MCF 10A (cell line): ENCODE data around the gene GARIN6. TPM values are rescaled to one million over a fixed set of nuclear protein-coding genes. Genes with fewer than 3 reads are reported as not detected.

Source experiments
- Bru-seq: library from RNA; stranded (reverse); fragments of 400-500 nt; gene quantifications from one replicate; lab custom pipeline; 2021; lab: Mats Ljungman, UMichigan
- BruChase-seq, 2 experiments: library from RNA; stranded (reverse); fragments of 400-500 nt; gene quantifications; one replicate each; lab custom pipeline; 2021; lab: Mats Ljungman, UMichigan
- BruUV-seq: library from RNA; stranded (reverse); fragments of 400-500 nt; replicated peaks from 2 replicates; lab custom pipeline; 2021; lab: Mats Ljungman, UMichigan
- CTCF ChIA-PET: fragments of 300-600 bp; sonication (Branson Sonifier 250); formaldehyde crosslinking; extraction: SDS; loops from one replicate; lab custom pipeline; 2021; ENCODE audit warnings: antibody characterized with exemption, inconsistent platforms; lab: Yijun Ruan, JAX
- POLR2A ChIA-PET: fragments of 300-600, 350-650 bp; sonication (Branson Sonifier 250); formaldehyde crosslinking; extraction: SDS; loops from one replicate; lab custom pipeline; 2020; ENCODE audit warnings: antibody characterized with exemption, inconsistent platforms; lab: Yijun Ruan, JAX
- DNase-seq: peaks from one replicate; pipeline ENCODE4 v3.0.0-alpha.2; 2018; ENCODE audit not compliant: unreplicated experiment
- H3K27ac Mint-ChIP-seq: one replicate; pipeline ENCODE4 v1.8.0; 2022; ENCODE audit warnings: mild to moderate bottlenecking, low read depth, mixed read lengths; ENCODE audit not compliant: unreplicated experiment
- H3K27me3 Mint-ChIP-seq: one replicate; pipeline ENCODE4 v1.8.0; 2022; ENCODE audit warnings: mixed read lengths; ENCODE audit not compliant: insufficient read depth, unreplicated experiment
- H3K36me3 Mint-ChIP-seq: one replicate; pipeline ENCODE4 v1.8.0; 2022; ENCODE audit warnings: mild to moderate bottlenecking, moderate library complexity, mixed read lengths; ENCODE audit not compliant: insufficient read depth, unreplicated experiment
- H3K4me1 Mint-ChIP-seq: one replicate; pipeline ENCODE4 v1.8.0; 2022; ENCODE audit warnings: mixed read lengths; ENCODE audit not compliant: insufficient read depth, unreplicated experiment
- H3K4me3 Mint-ChIP-seq: one replicate; pipeline ENCODE4 v1.8.0; 2022; ENCODE audit warnings: mild to moderate bottlenecking, moderate library complexity, mixed read lengths; ENCODE audit not compliant: unreplicated experiment
- H3K9me3 Mint-ChIP-seq: one replicate; pipeline ENCODE4 v1.8.0; 2022; ENCODE audit warnings: mixed read lengths; ENCODE audit not compliant: unreplicated experiment
- CTCF ChIP-seq: fragments of 200-600 bp; IDR thresholded peaks from one replicate; pipeline ENCODE4 v1.8.0; 2022; ENCODE audit warnings: antibody characterized with exemption, mild to moderate bottlenecking; ENCODE audit not compliant: unreplicated experiment
- intact Hi-C: fragments of 100-400 bp; cut with micrococcal nuclease; formaldehyde crosslinking; loops from 2 replicates; pipeline ENCODE4 v1.14.1; 2022
- long read RNA-seq: library from polyadenylated mRNA; stranded (forward); transcript quantifications from one replicate; pipeline ENCODE4 v2.0.0, GENCODE V29; 2022
- total RNA-seq: library from RNA; stranded (reverse); gene quantifications from 2 replicates; pipeline ENCODE4 v1.2.3, GENCODE V29; 2022

GARIN6 gene
- total RNA-seq, result not detected in 2 replicates
- not detected for Bru-seq, nascent RNA
- not detected for BruChase-seq, experiment 1, labeled RNA remaining after a 6-hour chase
- BruChase-seq, experiment 2, labeled RNA remaining after a 2-hour chase, result not detected
- long read RNA-seq, result 0 reads

- no peak within 1 kb of the TSS for H3K27ac Mint-ChIP-seq
- no peaks in the 10 kb centered on the region for H3K4me1 Mint-ChIP-seq
- peaks cover 12% of the 10 kb centered on the region for H3K36me3 Mint-ChIP-seq
- H3K27me3 Mint-ChIP-seq, result no peaks in the 10 kb centered on the region
- no peaks in the 10 kb centered on the region for H3K9me3 Mint-ChIP-seq
- no peak within 1 kb of the TSS for H3K4me3 Mint-ChIP-seq
- ChIA-PET CTCF (interaction anchor here (0.7 to 1.3 kb wide), 2 partner anchors 18 to 51 kb away, joined by 3 to 4 read pairs; no protein-coding TSS in a partner anchor), POLR2A (no interaction called here)
- no peak for TF ChIP-seq CTCF
- BruUV-seq, result no TSS peak
- DNase-seq, result no peak
- intact Hi-C loops, result no loop called here
Measured at GRCh38 chr12:99647453-99647852, at the start of gene GARIN6. Gene GARIN6, plus strand, starts transcription at chr12:99647753. Its CDS starts 422 bp downstream, at chr12:99648175.

- Mint-ChIP-seq H3K4me1 (no peaks in the 10 kb centered on the region), H3K27me3 (no peaks in the 10 kb centered on the region), H3K36me3 (no peaks in the 10 kb centered on the region), H3K9me3 (no peaks in the 10 kb centered on the region), H3K27ac (no peak overlapping the region), H3K4me3 (no peak overlapping the region)
- TF ChIP-seq CTCF, result no peak
- ChIA-PET CTCF (no interaction called here), POLR2A (no interaction called here)
- DNase-seq, result no peak
- intact Hi-C loops, result no loop called here
- BruUV-seq, result no TSS peak
Measured at GRCh38 chr12:99598785-99599184, 48.8 kb upstream of the GARIN6 start.

- Mint-ChIP-seq H3K4me1 (no peaks in the 10 kb centered on the region), H3K27me3 (no peaks in the 10 kb centered on the region), H3K4me3 (no peak overlapping the region), H3K27ac (no peak overlapping the region), H3K36me3 (no peaks in the 10 kb centered on the region), H3K9me3 (no peaks in the 10 kb centered on the region)
- DNase-seq, result no peak
- no TSS peak for BruUV-seq
- intact Hi-C loops, result no loop called here
- POLR2A ChIA-PET, result no interaction called here
- no peak for TF ChIP-seq CTCF
- CTCF ChIA-PET, result interaction anchor here (0.5 to 1.2 kb wide), 2 partner anchors 10 to 135 kb away, joined by 3 to 5 read pairs; no protein-coding TSS in a partner anchor
Measured at GRCh38 chr12:99600388-99600787, 47.2 kb upstream of the GARIN6 start.

- Mint-ChIP-seq H3K36me3 (no peaks in the 10 kb centered on the region), H3K4me1 (peaks cover 8% of the 10 kb centered on the region), H3K27ac (no peak overlapping the region), H3K27me3 (no peaks in the 10 kb centered on the region), H3K4me3 (no peak overlapping the region), H3K9me3 (peaks cover 6% of the 10 kb centered on the region)
- DNase-seq, result no peak
- TF ChIP-seq CTCF, result no peak
- CTCF ChIA-PET, result interaction anchor here (0.6 kb wide), 1 partner anchor 40 kb away, joined by 3 read pairs; no protein-coding TSS in a partner anchor
- no TSS peak for BruUV-seq
- POLR2A ChIA-PET, result no interaction called here
- intact Hi-C loops, result no loop called here
Measured at GRCh38 chr12:99609455-99610181, 37.9 kb upstream of the GARIN6 start.
